ENCODE results near the gene HSPA1B.
"Not testable (repeated sequence)": the region's sequence is repeated elsewhere in the genome, so short reads cannot be mapped to it uniquely, and the experiment has no call there.

Gene HSPA1B

GRCh38 chr6:31829633-31830283, 2.2 kb downstream of the HSPA1B start:
- DNase-seq (ENCODE audit: low read depth) = no peak

- DNase-seq (ENCODE audit: low read depth) = no peak
Measured at GRCh38 chr6:31830886-31831335, 3.4 kb downstream of the HSPA1B start.

- no peak for DNase-seq (ENCODE audit: low read depth)
Measured at GRCh38 chr6:31831350-31832215, 4.0 kb downstream of the HSPA1B start.

- peak; percentile 69 for DNase-seq (ENCODE audit: low read depth)
Measured at GRCh38 chr6:31834367-31835250, 7.1 kb downstream of the HSPA1B start.

- DNase-seq (ENCODE audit: low read depth) = no peak
Measured at GRCh38 chr6:31836047-31836473, 8.5 kb downstream of the HSPA1B start.

- DNase-seq (ENCODE audit: low read depth) = no peak
Measured at GRCh38 chr6:31836474-31837368, 9.2 kb downstream of the HSPA1B start.

GRCh38 chr6:31837369-31838113, 10.0 kb downstream of the HSPA1B start:
- no peak for DNase-seq (ENCODE audit: low read depth)

- not testable (repeated sequence) for DNase-seq (ENCODE audit: low read depth)
Measured at GRCh38 chr6:31838114-31838553, 10.6 kb downstream of the HSPA1B start.

- DNase-seq (ENCODE audit: low read depth) = no peak
Measured at GRCh38 chr6:31838968-31839367, 11.4 kb downstream of the HSPA1B start.

GRCh38 chr6:31839779-31840126, 12.2 kb downstream of the HSPA1B start:
- not testable (repeated sequence) for DNase-seq (ENCODE audit: low read depth)

- DNase-seq (ENCODE audit: low read depth) = no peak
Measured at GRCh38 chr6:31842053-31842452, 14.5 kb downstream of the HSPA1B start.

- no peak for DNase-seq (ENCODE audit: low read depth)
Measured at GRCh38 chr6:31844507-31844906, 17.0 kb downstream of the HSPA1B start.

- DNase-seq (ENCODE audit: low read depth) = no peak
Measured at GRCh38 chr6:31847276-31847978, 19.9 kb downstream of the HSPA1B start.

GRCh38 chr6:31850765-31851484, 23.4 kb downstream of the HSPA1B start:
- DNase-seq (ENCODE audit: low read depth) = no peak

GRCh38 chr6:31851485-31851832, 23.9 kb downstream of the HSPA1B start:
- no peak for DNase-seq (ENCODE audit: low read depth)

- DNase-seq (ENCODE audit: low read depth) = not testable (repeated sequence)
Measured at GRCh38 chr6:31851980-31852718, 24.6 kb downstream of the HSPA1B start.

GRCh38 chr6:31857774-31858173, 30.2 kb downstream of the HSPA1B start:
- DNase-seq (ENCODE audit: low read depth) = not testable (repeated sequence)

GRCh38 chr6:31858707-31859106, 31.2 kb downstream of the HSPA1B start:
- no peak for DNase-seq (ENCODE audit: low read depth)

GRCh38 chr6:31859923-31860322, 32.4 kb downstream of the HSPA1B start:
- no peak for DNase-seq (ENCODE audit: low read depth)

All from HS-5 (cell line).